Effector CD4-positive, alpha-beta T cell (primary cell): Measurements from ENCODE around the gene VPS13A.
"Not testable (repeated sequence)": the region's sequence is repeated elsewhere in the genome, so short reads cannot be mapped to it uniquely, and the experiment has no call there.

Experiments used
- DNase-seq: peaks from one replicate; pipeline ENCODE4 v3.0.0-alpha.2; 2020

Gene VPS13A

GRCh38 chr9:77305622-77306400 is 128.5 kb downstream of the VPS13A start:
- no peak for DNase-seq

GRCh38 chr9:77307166-77307565 is 129.8 kb downstream of the VPS13A start:
- DNase-seq, result no peak

GRCh38 chr9:77316058-77316457 is 138.7 kb downstream of the VPS13A start:
- DNase-seq, result no peak

GRCh38 chr9:77325058-77325457 is 147.7 kb downstream of the VPS13A start:
- DNase-seq, result no peak

DNA sequence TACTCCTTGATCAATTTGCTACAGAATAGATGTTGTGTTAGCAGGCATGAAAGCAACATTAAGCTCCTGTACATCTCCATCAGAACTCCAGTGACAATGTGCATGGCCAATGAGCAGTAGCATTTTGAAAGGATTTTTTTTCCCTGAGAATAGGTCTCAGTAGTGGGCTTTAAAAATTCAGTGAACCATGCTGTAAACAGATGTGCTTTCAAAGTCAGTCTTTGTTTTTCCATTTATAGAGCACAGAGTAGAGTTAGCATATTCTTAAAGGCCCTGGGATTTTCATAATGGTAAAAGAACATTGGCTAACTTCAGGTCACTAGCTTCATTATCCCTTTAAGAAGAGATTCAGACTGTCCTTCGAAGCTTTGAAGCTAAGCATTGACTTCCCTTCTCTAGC is 150.8 kb downstream of the VPS13A start:
- no peak for DNase-seq

- no peak for DNase-seq
These were observed 192.7 kb downstream of the VPS13A start for GRCh38 chr9:77370064-77370463.

- no peak for DNase-seq
These were observed 196.9 kb downstream of the VPS13A start for GRCh38 chr9:77374266-77374665.

GRCh38 chr9:77375956-77376532 is 198.7 kb downstream of the VPS13A start:
- DNase-seq, result no peak

DNA sequence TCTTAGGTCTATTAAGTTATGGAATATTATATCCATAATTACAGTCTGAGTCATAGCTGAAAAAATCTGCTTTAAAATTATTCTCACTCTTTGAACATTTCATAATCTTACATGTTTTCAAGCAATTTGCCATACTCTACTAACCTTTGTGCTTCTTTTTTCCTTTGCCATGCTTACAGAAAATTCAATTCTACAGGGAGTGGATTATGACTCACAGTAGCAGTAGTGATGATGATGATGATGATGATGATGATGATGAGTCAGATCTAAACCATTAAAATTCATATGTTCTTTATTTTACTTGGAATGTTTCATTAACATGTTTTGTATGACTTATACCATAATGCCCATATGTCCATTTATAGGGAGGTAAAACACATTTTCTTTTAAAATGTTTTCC is 207.1 kb downstream of the VPS13A start:
- no peak for DNase-seq

DNA sequence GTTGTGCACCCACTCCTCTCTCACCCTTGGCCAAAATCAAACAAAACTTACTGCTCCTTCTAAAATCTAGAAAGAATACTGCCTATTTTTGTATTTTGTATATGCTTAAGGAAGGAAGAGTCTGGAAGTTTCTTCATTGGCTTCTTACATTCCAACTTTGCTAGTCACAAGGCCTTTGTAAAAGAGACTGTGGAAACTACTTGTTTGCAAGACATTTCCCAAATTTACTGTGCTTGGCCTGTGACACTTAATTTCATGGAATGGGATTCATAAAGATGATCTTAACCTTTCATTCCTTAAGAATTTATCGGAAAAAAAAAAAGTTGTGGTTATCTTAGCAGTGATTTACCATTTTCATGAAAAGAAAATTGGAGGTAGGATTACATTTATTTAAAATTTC is 208.9 kb downstream of the VPS13A start:
- no peak for DNase-seq

DNA sequence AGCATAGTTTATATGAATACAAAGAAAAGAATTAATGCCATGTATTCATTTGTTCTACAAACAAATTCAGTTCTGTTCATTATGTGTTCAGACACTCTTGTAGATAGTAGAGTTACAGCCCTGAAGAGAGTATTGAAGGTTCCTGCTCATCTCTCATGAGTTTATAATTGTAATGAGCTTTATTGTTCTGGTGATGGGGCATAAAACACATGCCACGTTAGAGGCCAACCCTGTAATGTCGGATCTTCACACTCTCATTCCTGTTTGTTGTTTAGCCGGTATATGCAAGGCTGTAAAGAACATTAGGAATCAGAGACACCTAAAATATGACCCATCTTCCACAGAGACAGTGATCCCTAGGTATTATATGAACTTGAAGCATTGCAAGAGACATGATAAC is 214.5 kb downstream of the VPS13A start:
- DNase-seq, result no peak

DNA sequence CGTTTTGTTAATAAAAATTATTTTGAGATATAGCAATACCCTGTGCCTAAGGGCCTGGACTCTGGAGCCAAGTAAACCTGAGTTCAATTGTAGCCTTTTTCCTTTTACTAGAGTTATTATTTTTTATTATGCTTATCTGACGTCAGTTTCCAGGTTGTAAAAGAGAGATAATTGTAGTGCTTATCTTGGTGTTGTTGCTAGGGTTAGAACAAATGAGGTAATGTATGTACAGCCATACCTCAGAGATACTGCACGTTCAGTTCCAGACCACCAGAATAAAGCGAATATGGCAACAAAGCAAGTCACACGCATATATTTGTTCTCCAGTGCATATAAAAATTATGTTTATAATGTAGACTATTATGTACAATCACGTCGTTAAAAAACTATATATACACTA is 215.0 kb downstream of the VPS13A start:
- DNase-seq, result no peak

DNA sequence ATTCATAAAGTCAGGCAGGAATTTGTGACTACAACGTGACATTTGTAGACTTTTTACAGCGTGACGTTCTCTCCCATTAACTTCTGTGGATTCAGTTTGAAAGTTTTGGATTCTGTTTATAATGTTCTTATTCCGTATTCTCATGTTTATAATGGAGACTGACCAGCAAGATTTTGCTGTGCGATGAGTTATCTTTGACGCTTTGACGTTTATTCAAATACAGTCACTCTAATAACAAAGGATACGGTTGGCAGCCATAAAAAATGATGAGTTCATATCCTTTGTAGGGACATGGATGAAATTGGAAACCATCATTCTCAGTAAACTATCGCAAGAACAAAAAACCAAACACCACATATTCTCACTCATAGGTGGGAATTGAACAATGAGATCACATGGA is 221.2 kb downstream of the VPS13A start:
- DNase-seq, result not testable (repeated sequence)

- DNase-seq, result no peak
These were observed 222.6 kb downstream of the VPS13A start for GRCh38 chr9:77399964-77400363.

- DNase-seq, result no peak
These were observed 225.0 kb downstream of the VPS13A start for GRCh38 chr9:77402286-77402685.

- DNase-seq, result no peak
These were observed 225.9 kb downstream of the VPS13A start for GRCh38 chr9:77403239-77403638.

DNA sequence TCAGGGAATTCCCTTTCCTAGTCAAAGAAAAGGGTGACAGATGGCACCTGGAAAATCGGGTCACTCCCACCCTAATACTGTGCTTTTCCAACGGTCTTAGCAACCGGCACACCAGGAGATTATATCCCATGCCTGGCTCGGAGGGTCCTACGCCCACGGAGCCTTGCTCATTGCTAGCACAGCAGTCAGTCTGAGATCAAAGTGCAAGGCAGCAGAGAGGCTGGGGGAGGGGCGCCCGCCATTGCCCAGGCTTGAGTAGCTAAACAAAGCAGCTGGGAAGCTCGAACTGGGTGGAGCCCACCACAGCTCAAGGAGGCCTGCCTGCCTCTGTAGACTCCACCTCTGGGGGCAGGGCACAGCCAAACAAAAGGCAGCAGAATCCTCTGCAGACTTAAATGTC is 231.2 kb downstream of the VPS13A start:
- not testable (repeated sequence) for DNase-seq

DNA sequence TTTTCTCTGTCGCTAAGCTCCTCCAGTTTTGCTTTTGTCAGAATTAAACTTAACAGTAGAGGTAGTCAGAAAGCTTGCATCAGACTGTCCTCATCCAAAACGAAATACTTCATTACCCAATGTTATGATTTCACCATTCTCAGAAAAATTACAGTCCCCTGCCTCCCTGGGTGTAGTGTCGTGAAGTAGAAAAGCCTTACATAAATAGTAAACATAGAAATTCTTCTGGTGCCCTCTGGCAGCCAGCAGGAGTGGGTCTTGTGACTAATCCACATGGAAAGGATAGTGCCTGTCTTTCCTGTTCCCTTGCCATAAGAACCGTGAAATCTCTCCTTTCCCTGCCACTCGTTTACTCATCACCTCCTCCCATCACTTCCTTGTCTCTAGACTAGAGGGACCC is 240.2 kb downstream of the VPS13A start:
- DNase-seq, result no peak

DNA sequence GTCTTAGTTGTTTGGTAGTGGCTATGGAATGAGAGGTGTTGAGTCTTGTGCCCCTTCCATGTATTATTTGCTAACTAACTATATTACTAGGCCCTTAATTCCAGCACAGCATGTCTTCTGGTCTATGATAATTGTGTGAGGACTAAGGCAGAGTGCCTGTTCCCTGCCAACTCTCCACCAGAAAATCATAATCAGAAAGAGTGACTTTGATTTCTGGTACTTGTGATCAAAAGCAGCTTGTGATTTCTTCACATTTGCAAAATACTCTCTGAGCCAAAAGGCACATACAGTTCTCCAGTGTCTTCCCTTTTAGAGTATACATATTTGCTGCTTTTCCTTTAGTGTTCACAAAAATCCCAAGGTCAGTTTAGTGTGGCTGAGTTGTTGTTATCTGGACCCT is 240.9 kb downstream of the VPS13A start:
- DNase-seq, result no peak

GRCh38 chr9:77420641-77421040 is 243.3 kb downstream of the VPS13A start:
- no peak for DNase-seq

GRCh38 chr9:77421506-77422265 is 244.4 kb downstream of the VPS13A start:
- no peak for DNase-seq

GRCh38 chr9:77422969-77423368 is 245.6 kb downstream of the VPS13A start:
- DNase-seq, result no peak

DNA sequence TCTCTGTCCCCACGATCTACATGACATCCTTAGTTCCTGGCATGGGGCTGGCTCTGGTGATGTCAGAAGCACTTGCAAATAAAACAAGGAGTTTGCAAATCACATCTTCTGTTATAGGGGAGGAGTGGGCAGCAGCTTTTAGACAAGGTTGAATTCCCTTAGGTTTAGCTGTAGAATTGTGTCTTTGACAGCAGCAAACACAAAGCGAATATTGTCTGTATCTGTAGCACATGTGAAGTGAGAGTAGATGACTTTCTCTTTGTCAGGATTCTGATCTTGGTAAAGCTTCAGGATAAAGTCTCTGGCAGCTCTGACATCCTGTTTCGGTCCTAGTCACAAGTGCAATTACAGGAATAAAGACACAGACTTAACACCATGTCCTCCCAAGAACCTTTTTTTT is 246.5 kb downstream of the VPS13A start:
- DNase-seq, result no peak

GRCh38 chr9:77424993-77425392 is 247.7 kb downstream of the VPS13A start:
- no peak for DNase-seq
